ENCODE results near the gene RHOXF1. TPM values are rescaled to one million over a fixed set of nuclear protein-coding genes. Genes with fewer than 3 reads are reported as not detected.
"Not testable (repeated sequence)": the region's sequence is repeated elsewhere in the genome, so short reads cannot be mapped to it uniquely, and the experiment has no call there.

Gene RHOXF1
- total and polyA plus RNA-seq, 2 donors, result 0.39 to 0.42 TPM

GRCh38 chrX:120104707-120105106, 11.0 kb downstream of the RHOXF1 start:
- H3K36me3 ChIP-seq (ENCODE audit: control insufficient read depth in 2 of 2, insufficient read depth in 2 of 2, low read length in 1 of 2); H3K27ac ChIP-seq (ENCODE audit: low read depth in 1 of 2, low read length in 1 of 2); H3K4me3 ChIP-seq (ENCODE audit: low read length in 2 of 2); H3K4me1 ChIP-seq (ENCODE audit: control insufficient read depth in 2 of 2, insufficient read depth in 2 of 2, low read length in 2 of 2); DNase-seq (ENCODE audit: low read depth in 6 of 9, low spot score in 9 of 9); H3K9me3 ChIP-seq (ENCODE audit: control insufficient read depth in 2 of 2, insufficient read depth in 1 of 2, low read length in 1 of 2); H3K27me3 ChIP-seq (ENCODE audit: control insufficient read depth in 2 of 2, insufficient read depth in 1 of 2, low read length in 1 of 2): not testable (repeated sequence)
- 97% methylated on average over 2 of the region's 2 CpGs for WGBS

GRCh38 chrX:120101057-120101456, 14.7 kb downstream of the RHOXF1 start:
- not testable (repeated sequence) for H3K4me3 ChIP-seq (ENCODE audit: low read length in 2 of 2); H3K9me3 ChIP-seq (ENCODE audit: control insufficient read depth in 2 of 2, insufficient read depth in 1 of 2, low read length in 1 of 2); DNase-seq (ENCODE audit: low read depth in 6 of 9, low spot score in 9 of 9); H3K27me3 ChIP-seq (ENCODE audit: control insufficient read depth in 2 of 2, insufficient read depth in 1 of 2, low read length in 1 of 2); H3K4me1 ChIP-seq (ENCODE audit: control insufficient read depth in 2 of 2, insufficient read depth in 2 of 2, low read length in 2 of 2); H3K36me3 ChIP-seq (ENCODE audit: control insufficient read depth in 2 of 2, insufficient read depth in 2 of 2, low read length in 1 of 2); H3K27ac ChIP-seq (ENCODE audit: low read depth in 1 of 2, low read length in 1 of 2)
- 99% methylated on average over 2 of the region's 2 CpGs for WGBS

GRCh38 chrX:120090208-120090607, 25.5 kb downstream of the RHOXF1 start:
- H3K27me3 ChIP-seq (ENCODE audit: control insufficient read depth in 2 of 2, insufficient read depth in 1 of 2, low read length in 1 of 2), result no peaks in the 10 kb centered on the region
- no peak for DNase-seq (ENCODE audit: low read depth in 6 of 9, low spot score in 9 of 9)
- no peaks in the 10 kb centered on the region for H3K4me1 ChIP-seq (ENCODE audit: control insufficient read depth in 2 of 2, insufficient read depth in 2 of 2, low read length in 2 of 2)
- 98% methylated on average over 2 of the region's 2 CpGs for WGBS
- H3K36me3 ChIP-seq (ENCODE audit: control insufficient read depth in 2 of 2, insufficient read depth in 2 of 2, low read length in 1 of 2), result no peaks in the 10 kb centered on the region
- no peak overlapping the region for H3K27ac ChIP-seq (ENCODE audit: low read depth in 1 of 2, low read length in 1 of 2)
- H3K9me3 ChIP-seq (ENCODE audit: control insufficient read depth in 2 of 2, insufficient read depth in 1 of 2, low read length in 1 of 2), result no peaks in the 10 kb centered on the region
- H3K4me3 ChIP-seq (ENCODE audit: low read length in 2 of 2), result no peak overlapping the region

GRCh38 chrX:120087289-120088017, 28.3 kb downstream of the RHOXF1 start:
- Histone ChIP-seq H3K27ac (ENCODE audit: low read depth in 1 of 2, low read length in 1 of 2) (no peak overlapping the region), H3K36me3 (ENCODE audit: control insufficient read depth in 2 of 2, insufficient read depth in 2 of 2, low read length in 1 of 2) (no peaks in the 10 kb centered on the region), H3K4me1 (ENCODE audit: control insufficient read depth in 2 of 2, insufficient read depth in 2 of 2, low read length in 2 of 2) (no peaks in the 10 kb centered on the region), H3K9me3 (ENCODE audit: control insufficient read depth in 2 of 2, insufficient read depth in 1 of 2, low read length in 1 of 2) (no peaks in the 10 kb centered on the region), H3K27me3 (ENCODE audit: control insufficient read depth in 2 of 2, insufficient read depth in 1 of 2, low read length in 1 of 2) (no peaks in the 10 kb centered on the region), H3K4me3 (ENCODE audit: low read length in 2 of 2) (no peak overlapping the region)
- WGBS, result 92% methylated on average over 10 of the region's 10 CpGs
- no peak for DNase-seq (ENCODE audit: low read depth in 6 of 9, low spot score in 9 of 9)

- not testable (repeated sequence) for H3K4me1 ChIP-seq (ENCODE audit: control insufficient read depth in 2 of 2, insufficient read depth in 2 of 2, low read length in 2 of 2); H3K4me3 ChIP-seq (ENCODE audit: low read length in 2 of 2); H3K27ac ChIP-seq (ENCODE audit: low read depth in 1 of 2, low read length in 1 of 2); H3K27me3 ChIP-seq (ENCODE audit: control insufficient read depth in 2 of 2, insufficient read depth in 1 of 2, low read length in 1 of 2); H3K9me3 ChIP-seq (ENCODE audit: control insufficient read depth in 2 of 2, insufficient read depth in 1 of 2, low read length in 1 of 2); H3K36me3 ChIP-seq (ENCODE audit: control insufficient read depth in 2 of 2, insufficient read depth in 2 of 2, low read length in 1 of 2); DNase-seq (ENCODE audit: low read depth in 6 of 9, low spot score in 9 of 9)
- no CpG with 5 or more reads among the region's 12 CpGs for WGBS
These were observed 30.0 kb downstream of the RHOXF1 start for GRCh38 chrX:120085553-120086185.

GRCh38 chrX:120077590-120077989, 38.1 kb downstream of the RHOXF1 start, which contains the start of gene RHOXF2B:
RHOXF2B (minus strand) TSS chrX:120077690; CDS start chrX:120077552, 138 bp downstream.
- H3K4me1 ChIP-seq (ENCODE audit: control insufficient read depth in 2 of 2, insufficient read depth in 2 of 2, low read length in 2 of 2); H3K4me3 ChIP-seq (ENCODE audit: low read length in 2 of 2); H3K36me3 ChIP-seq (ENCODE audit: control insufficient read depth in 2 of 2, insufficient read depth in 2 of 2, low read length in 1 of 2); H3K27ac ChIP-seq (ENCODE audit: low read depth in 1 of 2, low read length in 1 of 2); H3K9me3 ChIP-seq (ENCODE audit: control insufficient read depth in 2 of 2, insufficient read depth in 1 of 2, low read length in 1 of 2); H3K27me3 ChIP-seq (ENCODE audit: control insufficient read depth in 2 of 2, insufficient read depth in 1 of 2, low read length in 1 of 2); DNase-seq (ENCODE audit: low read depth in 6 of 9, low spot score in 9 of 9): not testable (repeated sequence)
- no CpG with 5 or more reads among the region's 15 CpGs for WGBS

GRCh38 chrX:120066169-120066568, 49.5 kb downstream of the RHOXF1 start:
- DNase-seq (ENCODE audit: low read depth in 6 of 9, low spot score in 9 of 9); H3K9me3 ChIP-seq (ENCODE audit: control insufficient read depth in 2 of 2, insufficient read depth in 1 of 2, low read length in 1 of 2); H3K27me3 ChIP-seq (ENCODE audit: control insufficient read depth in 2 of 2, insufficient read depth in 1 of 2, low read length in 1 of 2); H3K36me3 ChIP-seq (ENCODE audit: control insufficient read depth in 2 of 2, insufficient read depth in 2 of 2, low read length in 1 of 2); H3K4me3 ChIP-seq (ENCODE audit: low read length in 2 of 2); H3K4me1 ChIP-seq (ENCODE audit: control insufficient read depth in 2 of 2, insufficient read depth in 2 of 2, low read length in 2 of 2); H3K27ac ChIP-seq (ENCODE audit: low read depth in 1 of 2, low read length in 1 of 2): not testable (repeated sequence)
- 94% methylated on average over 1 of the region's 1 CpG for WGBS

Other genes with a start within 250 kb of the RHOXF1 start
- gene RNF113A, start 244.2 kb downstream of the RHOXF1 start, total RNA-seq, result 28.6 TPM
- gene RNF113A, start 244.2 kb downstream of the RHOXF1 start, polyA plus RNA-seq, result 34.3 TPM
- gene NDUFA1, start 244.1 kb downstream of the RHOXF1 start, total RNA-seq, result 208 TPM
- gene NDUFA1, start 244.1 kb downstream of the RHOXF1 start, polyA plus RNA-seq, result 120 TPM
- 0.09 TPM for gene AKAP14, start 220.0 kb downstream of the RHOXF1 start, total RNA-seq
- 0.34 TPM for gene AKAP14, start 220.0 kb downstream of the RHOXF1 start, polyA plus RNA-seq
- 6.0 TPM for gene NKAP, start 172.2 kb downstream of the RHOXF1 start, total RNA-seq
- gene NKAP, start 172.2 kb downstream of the RHOXF1 start, polyA plus RNA-seq, result 12.0 TPM
- 0.05 TPM for gene RHOXF2B, start 38.2 kb downstream of the RHOXF1 start, total RNA-seq
- gene RHOXF2B, start 38.2 kb downstream of the RHOXF1 start, polyA plus RNA-seq, result not detected
- not detected for gene RHOXF2, start 42.7 kb upstream of the RHOXF1 start, total RNA-seq
- gene RHOXF2, start 42.7 kb upstream of the RHOXF1 start, polyA plus RNA-seq, result 0.16 TPM
- 21.2 TPM for gene ZBTB33, start 134.9 kb upstream of the RHOXF1 start, total RNA-seq
- gene ZBTB33, start 134.9 kb upstream of the RHOXF1 start, polyA plus RNA-seq, result 11.8 TPM
- gene TMEM255A, start 195.5 kb upstream of the RHOXF1 start, total RNA-seq, result 3.3 TPM
- 6.4 TPM for gene TMEM255A, start 195.5 kb upstream of the RHOXF1 start, polyA plus RNA-seq
- 0.05 TPM for gene ATP1B4, start 246.2 kb upstream of the RHOXF1 start, total RNA-seq
- gene ATP1B4, start 246.2 kb upstream of the RHOXF1 start, polyA plus RNA-seq, result 0.05 TPM